IPS-18c (cell line): ENCODE measurements around the gene FGF14.

ENCODE experiments used
- H3K4me3 ChIP-seq: 2 replicates; pipeline ENCODE4 v1.7.0; 2013; ENCODE audit warnings: low read depth, mild to moderate bottlenecking, low read length, moderate library complexity; ENCODE audit not compliant: insufficient read depth
- H3K9me3 ChIP-seq: one replicate; pipeline ENCODE4 v1.6.1; 2013; ENCODE audit warnings: mild to moderate bottlenecking, low read length, moderate library complexity; ENCODE audit not compliant: control insufficient read depth, insufficient read depth

The FGF14 gene

GRCh38 chr13:102376318-102376717 is 25.5 kb downstream of the FGF14 start:
- Histone ChIP-seq H3K9me3 (no peaks in the 10 kb centered on the region), H3K4me3 (no peak overlapping the region)

- H3K9me3 ChIP-seq, result no peaks in the 10 kb centered on the region
- H3K4me3 ChIP-seq, result no peak overlapping the region
Observed at GRCh38 chr13:102374726-102375125, 27.1 kb downstream of the FGF14 start.

- no peak overlapping the region for H3K4me3 ChIP-seq
- no peaks in the 10 kb centered on the region for H3K9me3 ChIP-seq
Observed at GRCh38 chr13:102374233-102374632, 27.6 kb downstream of the FGF14 start.

- H3K9me3 ChIP-seq, result no peaks in the 10 kb centered on the region
- no peak overlapping the region for H3K4me3 ChIP-seq
Observed at GRCh38 chr13:102373221-102373620, 28.6 kb downstream of the FGF14 start.

- Histone ChIP-seq H3K4me3 (no peak overlapping the region), H3K9me3 (no peaks in the 10 kb centered on the region)
Observed at GRCh38 chr13:102369302-102369701, 32.5 kb downstream of the FGF14 start.

GRCh38 chr13:102367836-102368235 is 34.0 kb downstream of the FGF14 start:
- no peak overlapping the region for H3K4me3 ChIP-seq
- H3K9me3 ChIP-seq, result no peaks in the 10 kb centered on the region

GRCh38 chr13:102361113-102361512 is 40.7 kb downstream of the FGF14 start:
- no peaks in the 10 kb centered on the region for H3K9me3 ChIP-seq
- H3K4me3 ChIP-seq, result no peak overlapping the region

GRCh38 chr13:102359264-102359663 is 42.6 kb downstream of the FGF14 start:
- Histone ChIP-seq H3K4me3 (no peak overlapping the region), H3K9me3 (no peaks in the 10 kb centered on the region)

GRCh38 chr13:102355251-102355650 is 46.6 kb downstream of the FGF14 start:
- H3K9me3 ChIP-seq, result no peaks in the 10 kb centered on the region
- no peak overlapping the region for H3K4me3 ChIP-seq

- Histone ChIP-seq H3K9me3 (no peaks in the 10 kb centered on the region), H3K4me3 (no peak overlapping the region)
Observed at GRCh38 chr13:102354011-102354410, 47.8 kb downstream of the FGF14 start.

GRCh38 chr13:102351521-102351920 is 50.3 kb downstream of the FGF14 start:
- Histone ChIP-seq H3K9me3 (no peaks in the 10 kb centered on the region), H3K4me3 (no peak overlapping the region)

- no peaks in the 10 kb centered on the region for H3K9me3 ChIP-seq
- H3K4me3 ChIP-seq, result no peak overlapping the region
Observed at GRCh38 chr13:102347490-102347889, 54.4 kb downstream of the FGF14 start.

GRCh38 chr13:102346769-102347168 is 55.1 kb downstream of the FGF14 start:
- H3K9me3 ChIP-seq, result no peaks in the 10 kb centered on the region
- H3K4me3 ChIP-seq, result no peak overlapping the region

- H3K9me3 ChIP-seq, result no peaks in the 10 kb centered on the region
Observed at GRCh38 chr13:102344410-102344809, 57.4 kb downstream of the FGF14 start.

GRCh38 chr13:102333320-102334198 is 68.3 kb downstream of the FGF14 start:
- Histone ChIP-seq H3K4me3 (no peak overlapping the region), H3K9me3 (no peaks in the 10 kb centered on the region)

More at GRCh38 chr13:102344410-102344809, 57.4 kb downstream of the FGF14 start:
- H3K4me3 ChIP-seq, result no peak overlapping the region

GRCh38 chr13:102328909-102329308 is 72.9 kb downstream of the FGF14 start:
- Histone ChIP-seq H3K9me3 (no peaks in the 10 kb centered on the region), H3K4me3 (no peak overlapping the region)

- Histone ChIP-seq H3K9me3 (no peaks in the 10 kb centered on the region), H3K4me3 (no peak overlapping the region)
Observed at GRCh38 chr13:102327119-102327617, 74.7 kb downstream of the FGF14 start.

- H3K4me3 ChIP-seq, result no peak overlapping the region
- H3K9me3 ChIP-seq, result no peaks in the 10 kb centered on the region
Observed at GRCh38 chr13:102326381-102327118, 75.3 kb downstream of the FGF14 start.
